GM10248 (cell line): ENCODE data around the gene FXYD1.

Experiments
- CTCF ChIA-PET: fragments of 300-600 bp; sonication (Branson Sonifier 250); formaldehyde crosslinking; extraction: SDS; loops from one replicate; lab custom pipeline; 2021; ENCODE audit warnings: antibody characterized with exemption; lab: Yijun Ruan, JAX
- POLR2A ChIA-PET: fragments of 350-650 bp; sonication (Branson Sonifier 250); formaldehyde crosslinking; extraction: SDS; loops from one replicate; lab custom pipeline; 2020; ENCODE audit warnings: antibody characterized with exemption; lab: Yijun Ruan, JAX
- DNase-seq: peaks from one replicate; pipeline ENCODE4 v3.0.0; 2012; ENCODE audit errors: extremely low spot score
- CTCF ChIP-seq: IDR thresholded peaks from 2 replicates; pipeline ENCODE4 v1.5.1; 2012; ENCODE audit warnings: mild to moderate bottlenecking, low read depth; ENCODE audit errors: extremely low read depth, missing control alignments, control extremely low read depth

The FXYD1 gene

DNA sequence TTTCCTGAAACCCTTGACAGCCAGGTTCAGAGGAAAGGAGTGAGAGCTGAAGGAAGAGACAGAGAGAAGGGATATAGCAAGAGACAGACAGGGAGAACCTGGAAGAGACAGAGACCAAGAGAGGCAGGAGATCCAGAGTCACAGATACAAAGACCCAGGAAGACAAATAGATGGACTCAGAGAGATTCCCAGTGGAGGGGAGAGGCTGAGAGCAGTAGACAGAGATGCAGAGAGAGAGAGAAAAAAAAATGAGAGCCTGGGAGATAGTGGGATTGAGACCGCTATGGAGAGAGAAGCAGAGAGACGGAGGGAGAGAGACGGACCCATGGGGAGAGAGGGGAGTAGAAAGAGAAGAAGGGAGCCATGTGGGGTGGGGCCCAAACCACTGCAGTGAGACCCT lies 5.2 kb downstream of the FXYD1 start:
- no peak for DNase-seq
- POLR2A ChIA-PET = no interaction called here
- CTCF ChIA-PET = interaction anchor here (0.8 kb wide), 1 partner anchor 79 kb away, joined by 3 read pairs; no protein-coding TSS in a partner anchor

DNA sequence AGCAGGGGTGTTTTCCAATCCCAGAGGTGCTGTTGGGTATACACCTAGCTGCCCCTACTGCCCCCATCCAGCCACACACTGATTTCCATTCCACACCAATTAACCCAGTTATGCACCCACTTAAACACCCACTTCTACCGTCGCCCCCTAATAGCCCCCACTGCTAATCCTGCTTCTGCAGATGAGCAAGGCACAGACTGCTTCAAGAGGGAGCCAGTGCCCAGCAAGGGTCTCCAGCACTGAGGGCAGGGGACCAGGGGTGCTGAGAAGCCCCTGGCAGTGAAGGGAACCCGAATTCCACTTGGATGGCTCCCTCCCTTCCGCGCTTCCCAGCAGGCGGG lies 5.6 kb downstream of the FXYD1 start:
- POLR2A ChIA-PET = no interaction called here
- DNase-seq = no peak

More for the DNA sequence above, 5.2 kb downstream of the FXYD1 start:
- no peak for TF ChIP-seq CTCF

GRCh38 chr19:35144600-35145436 lies 6.2 kb downstream of the FXYD1 start:
- TF ChIP-seq CTCF = no peak
- CTCF ChIA-PET = interaction anchor here (1.3 to 5.0 kb wide), 2 partner anchors 9 kb away, joined by 5 to 39 read pairs; partner anchors contain the start of genes FXYD5 and LGI4
- no peak for DNase-seq
- POLR2A ChIA-PET = no interaction called here

More for the DNA sequence above, 5.6 kb downstream of the FXYD1 start:
- no peak for TF ChIP-seq CTCF
- CTCF ChIA-PET = interaction anchor here (0.8 kb wide), 1 partner anchor 78 kb away, joined by 3 read pairs; no protein-coding TSS in a partner anchor

GRCh38 chr19:35146746-35147459 lies 8.3 kb downstream of the FXYD1 start:
- no peak for DNase-seq
- CTCF ChIA-PET = interaction anchor here (1.3 to 5.0 kb wide), 3 partner anchors 11 to 102 kb away, joined by 3 to 39 read pairs (median 3); partner anchors contain the start of gene LGI4
- POLR2A ChIA-PET = no interaction called here
- no peak for TF ChIP-seq CTCF

DNA sequence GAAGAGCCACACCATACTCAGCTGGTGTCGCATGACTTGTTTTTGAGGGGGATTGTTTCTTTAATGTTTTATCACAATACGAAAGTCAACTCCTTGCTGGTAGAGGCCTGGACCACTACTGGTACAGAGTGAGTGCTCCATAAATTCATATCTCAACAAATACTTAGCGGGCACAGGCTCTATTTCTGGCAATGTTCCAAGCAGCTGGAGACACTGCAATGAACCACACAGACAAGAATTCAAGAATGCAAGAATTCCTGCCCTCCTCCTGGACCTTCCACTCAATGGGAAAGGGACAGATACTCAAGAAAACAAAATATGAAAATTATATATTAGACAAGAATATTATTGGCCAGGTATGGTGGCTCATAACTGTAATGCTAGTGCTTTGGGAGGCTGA lies 10.8 kb downstream of the FXYD1 start:
- POLR2A ChIA-PET = no interaction called here

More for the DNA sequence above, 10.8 kb downstream of the FXYD1 start:
- no peak for DNase-seq
- CTCF ChIA-PET = interaction anchor here (1.4 to 5.0 kb wide), 4 partner anchors 8 to 105 kb away, joined by 4 to 39 read pairs (median 10); partner anchors contain the start of genes FXYD7 and LGI4
- TF ChIP-seq CTCF = no peak
